Neural progenitor cell (in vitro differentiated cells): ENCODE results near the gene ZCCHC7. TPM values are rescaled to one million over a fixed set of nuclear protein-coding genes. Genes with fewer than 3 reads are reported as not detected.

Source experiments
- DNase-seq: peaks from one replicate; pipeline ENCODE4 v3.0.0-alpha.2; 2016; ENCODE audit warnings: low spot score
- H2AFZ ChIP-seq: fragments of 200-600 bp; sonication (generic); replicated peaks from 2 replicates; pipeline ENCODE4 v1.6.1; 2016; ENCODE audit warnings: antibody characterized with exemption
- H3F3A ChIP-seq: fragments of 200-600 bp; sonication (generic); 2 replicates; pipeline ENCODE4 v1.6.1; 2016; ENCODE audit warnings: antibody characterized with exemption, low read depth
- H3K27ac ChIP-seq: fragments of 200-600 bp; sonication (generic); 2 replicates; pipeline ENCODE4 v1.5.1; 2016; ENCODE audit warnings: mild to moderate bottlenecking
- H3K27me3 ChIP-seq: fragments of 200-600 bp; sonication (generic); 2 replicates; pipeline ENCODE4 v1.6.1; 2016; ENCODE audit warnings: mild to moderate bottlenecking, moderate library complexity
- H3K36me3 ChIP-seq: fragments of 200-600 bp; sonication (generic); 2 replicates; pipeline ENCODE4 v1.5.1; 2016
- H3K4me1 ChIP-seq: fragments of 200-600 bp; sonication (generic); 2 replicates; pipeline ENCODE4 v1.6.1; 2016; ENCODE audit warnings: mixed run types
- H3K4me2 ChIP-seq: fragments of 200-600 bp; sonication (generic); 2 replicates; pipeline ENCODE4 v1.6.1; 2016
- H3K4me3 ChIP-seq: fragments of 200-600 bp; sonication (generic); 2 replicates; pipeline ENCODE4 v1.5.1; 2016
- H3K79me2 ChIP-seq: fragments of 200-600 bp; sonication (generic); 2 replicates; pipeline ENCODE4 v1.6.1; 2016; ENCODE audit warnings: low read depth
- H3K9ac ChIP-seq: fragments of 200-600 bp; sonication (generic); 2 replicates; pipeline ENCODE4 v1.6.1; 2016
- H3K9me3 ChIP-seq: fragments of 200-600 bp; sonication (generic); 2 replicates; pipeline ENCODE4 v1.5.1; 2016; ENCODE audit warnings: low read depth
- H4K20me1 ChIP-seq: fragments of 200-600 bp; sonication (generic); 2 replicates; pipeline ENCODE4 v1.6.1; 2016; ENCODE audit warnings: low read depth
- H3K27ac Mint-ChIP-seq: 3 replicates; pipeline ENCODE4 v1.8.0; 2021; ENCODE audit warnings: mixed read lengths
- H3K27me3 Mint-ChIP-seq: 2 replicates; pipeline ENCODE4 v1.8.0; 2022; ENCODE audit warnings: low read depth, mild to moderate bottlenecking, inconsistent platforms, moderate library complexity, mixed read lengths; ENCODE audit not compliant: insufficient read depth
- H3K36me3 Mint-ChIP-seq: 3 replicates; pipeline ENCODE4 v1.8.0; 2021; ENCODE audit warnings: mixed read lengths
- H3K4me1 Mint-ChIP-seq: 3 replicates; pipeline ENCODE4 v1.8.0; 2021; ENCODE audit warnings: mixed read lengths
- H3K4me3 Mint-ChIP-seq: 3 replicates; pipeline ENCODE4 v1.8.0; 2021; ENCODE audit warnings: mild to moderate bottlenecking, moderate library complexity, mixed read lengths
- H3K9me3 Mint-ChIP-seq: 3 replicates; pipeline ENCODE4 v1.8.0; 2020; ENCODE audit warnings: mixed read lengths
- CTCF ChIP-seq: fragments of 200-600 bp; sonication (generic); IDR thresholded peaks from 2 replicates; pipeline ENCODE4 v1.5.1; 2017; ENCODE audit warnings: antibody characterized with exemption, mild to moderate bottlenecking
- EZH2 ChIP-seq: fragments of 200-600 bp; sonication (generic); IDR thresholded peaks from 2 replicates; pipeline ENCODE4 v1.6.1; 2017; ENCODE audit warnings: antibody characterized with exemption, mild to moderate bottlenecking, moderate library complexity
- EZH2phosphoT487 ChIP-seq: fragments of 200-600 bp; sonication (generic); IDR thresholded peaks from 2 replicates; pipeline ENCODE4 v1.6.1; 2017; ENCODE audit warnings: antibody characterized with exemption
- total RNA-seq: library from RNA; depleted of rRNA; stranded (reverse); fragments of >200 nt; gene quantifications from 2 replicates; pipeline ENCODE4 v1.2.3, GENCODE V29; 2015; ENCODE audit warnings: low replicate concordance

The ZCCHC7 gene
- total RNA-seq, 1 donor from 2014 or later, result 27.6 TPM

- H3K9me3 ChIP-seq, result no peaks in the 10 kb centered on the region
- Mint-ChIP-seq H3K36me3 (no peaks in the 10 kb centered on the region), H3K27me3 (no peaks in the 10 kb centered on the region), H3K4me1 (peaks cover 33% of the 10 kb centered on the region), H3K9me3 (no peaks in the 10 kb centered on the region), H3K4me3 (no peak overlapping the region), H3K27ac (no peak overlapping the region)
- H3K27ac ChIP-seq, result no peak overlapping the region
- TF ChIP-seq EZH2, result no peak
- peaks cover 28% of the 10 kb centered on the region for H3F3A ChIP-seq
- no peak overlapping the region for H3K4me2 ChIP-seq
- H3K9ac ChIP-seq, result no peak overlapping the region
- DNase-seq, result no peak
- H3K4me3 ChIP-seq, result no peak overlapping the region
- H4K20me1 ChIP-seq, result peaks cover 9% of the 10 kb centered on the region
- H2AFZ ChIP-seq, result no peak overlapping the region
- no peaks in the 10 kb centered on the region for H3K27me3 ChIP-seq
- no peaks in the 10 kb centered on the region for H3K79me2 ChIP-seq
- H3K36me3 ChIP-seq, result no peaks in the 10 kb centered on the region
- H3K4me1 ChIP-seq, result peaks cover 7% of the 10 kb centered on the region
Measured at GRCh38 chr9:37331871-37332270, 211.5 kb downstream of the ZCCHC7 start.

- no peak for TF ChIP-seq EZH2phosphoT487
- no peak for TF ChIP-seq CTCF
- TF ChIP-seq EZH2, result no peak
- Mint-ChIP-seq H3K9me3 (no peaks in the 10 kb centered on the region), H3K27ac (no peak overlapping the region), H3K4me3 (no peak overlapping the region), H3K36me3 (no peaks in the 10 kb centered on the region), H3K4me1 (peaks cover 32% of the 10 kb centered on the region), H3K27me3 (no peaks in the 10 kb centered on the region)
- no peak overlapping the region for H3K9ac ChIP-seq
- peaks cover 12% of the 10 kb centered on the region for H3K4me1 ChIP-seq
- no peak overlapping the region for H3K27ac ChIP-seq
- H4K20me1 ChIP-seq, result peaks cover 5% of the 10 kb centered on the region
- no peak overlapping the region for H3K4me2 ChIP-seq
- DNase-seq, result no peak
- no peaks in the 10 kb centered on the region for H3K79me2 ChIP-seq
- H2AFZ ChIP-seq, result no peak overlapping the region
- no peaks in the 10 kb centered on the region for H3K9me3 ChIP-seq
- H3K27me3 ChIP-seq, result no peaks in the 10 kb centered on the region
- H3K4me3 ChIP-seq, result no peak overlapping the region
- H3F3A ChIP-seq, result peaks cover 22% of the 10 kb centered on the region
- H3K36me3 ChIP-seq, result no peaks in the 10 kb centered on the region
Measured at GRCh38 chr9:37332578-37332977, 212.2 kb downstream of the ZCCHC7 start.

GRCh38 chr9:37333288-37333687 is 212.9 kb downstream of the ZCCHC7 start:
- Histone ChIP-seq H3K4me3 (no peak overlapping the region), H3K36me3 (no peaks in the 10 kb centered on the region), H3K79me2 (no peaks in the 10 kb centered on the region), H3F3A (peaks cover 15% of the 10 kb centered on the region), H3K9ac (no peak overlapping the region), H3K27ac (no peak overlapping the region), H3K27me3 (no peaks in the 10 kb centered on the region), H4K20me1 (peaks cover 3% of the 10 kb centered on the region), H2AFZ (no peak overlapping the region), H3K9me3 (no peaks in the 10 kb centered on the region), H3K4me2 (no peak overlapping the region), H3K4me1 (peaks cover 18% of the 10 kb centered on the region)
- Mint-ChIP-seq H3K27ac (no peak overlapping the region), H3K4me1 (peaks cover 33% of the 10 kb centered on the region), H3K4me3 (no peak overlapping the region), H3K27me3 (no peaks in the 10 kb centered on the region), H3K9me3 (no peaks in the 10 kb centered on the region), H3K36me3 (no peaks in the 10 kb centered on the region)
- no peak for DNase-seq
- TF ChIP-seq EZH2 (no peak), CTCF (peak; percentile 24)

- H3K27ac Mint-ChIP-seq, result no peak overlapping the region
- H3K27me3 Mint-ChIP-seq, result no peaks in the 10 kb centered on the region
Measured at GRCh38 chr9:37335238-37335637, 214.9 kb downstream of the ZCCHC7 start.

More at GRCh38 chr9:37335238-37335637, 214.9 kb downstream of the ZCCHC7 start:
- H2AFZ ChIP-seq, result no peak overlapping the region
- Mint-ChIP-seq H3K4me3 (no peak overlapping the region), H3K36me3 (no peaks in the 10 kb centered on the region), H3K4me1 (peaks cover 39% of the 10 kb centered on the region), H3K9me3 (no peaks in the 10 kb centered on the region)
- H3K27ac ChIP-seq, result no peak overlapping the region
- peaks cover 29% of the 10 kb centered on the region for H3K4me1 ChIP-seq
- no peaks in the 10 kb centered on the region for H3K27me3 ChIP-seq
- H3K4me2 ChIP-seq, result no peak overlapping the region
- peaks cover 15% of the 10 kb centered on the region for H3F3A ChIP-seq
- no peak for DNase-seq
- H3K4me3 ChIP-seq, result no peak overlapping the region
- H3K9ac ChIP-seq, result no peak overlapping the region
- TF ChIP-seq CTCF, result no peak
- TF ChIP-seq EZH2, result no peak
- no peaks in the 10 kb centered on the region for H3K9me3 ChIP-seq
- peaks cover 7% of the 10 kb centered on the region for H4K20me1 ChIP-seq
- H3K79me2 ChIP-seq, result no peaks in the 10 kb centered on the region
- H3K36me3 ChIP-seq, result no peaks in the 10 kb centered on the region
